Skeletal muscle satellite cell (primary cell): ENCODE data around the gene POLE.

ENCODE experiments used
- H3K27me3 ChIP-seq: 2 replicates; pipeline ENCODE4 v1.7.0; 2013; ENCODE audit warnings: low read length; ENCODE audit not compliant: control insufficient read depth, insufficient read depth
- H3K36me3 ChIP-seq: 2 replicates; pipeline ENCODE4 v1.7.0; 2013; ENCODE audit warnings: mild to moderate bottlenecking, control low read depth, low read length; ENCODE audit not compliant: insufficient read depth
- H3K4me1 ChIP-seq: 2 replicates; pipeline ENCODE4 v1.7.0; 2013; ENCODE audit warnings: low read length; ENCODE audit not compliant: control insufficient read depth, insufficient read depth
- H3K4me2 ChIP-seq: 2 replicates; pipeline ENCODE4 v1.7.0; 2013; ENCODE audit warnings: mild to moderate bottlenecking, low read length
- H3K4me3 ChIP-seq: 2 replicates; pipeline ENCODE4 v1.7.0; 2013; ENCODE audit warnings: low read length
- H3K9ac ChIP-seq: 2 replicates; pipeline ENCODE4 v1.7.0; 2013; ENCODE audit warnings: mild to moderate bottlenecking, low read depth, low read length, moderate library complexity
- H3K9me3 ChIP-seq: replicated peaks from 2 replicates; pipeline ENCODE4 v1.7.0; 2013; ENCODE audit warnings: mild to moderate bottlenecking, control low read depth, low read length

POLE gene

GRCh38 chr12:132727091-132727794, 40.1 kb upstream of the POLE start:
- Histone ChIP-seq H3K9me3 (no peaks in the 10 kb centered on the region), H3K27me3 (no peaks in the 10 kb centered on the region), H3K36me3 (peaks cover 84% of the 10 kb centered on the region), H3K4me2 (no peak overlapping the region), H3K9ac (no peak overlapping the region), H3K4me3 (no peak overlapping the region), H3K4me1 (peaks cover 25% of the 10 kb centered on the region)

GRCh38 chr12:132726386-132726785, 39.2 kb upstream of the POLE start:
- Histone ChIP-seq H3K27me3 (no peaks in the 10 kb centered on the region), H3K4me1 (peaks cover 25% of the 10 kb centered on the region), H3K9me3 (no peaks in the 10 kb centered on the region), H3K4me2 (no peak overlapping the region), H3K4me3 (no peak overlapping the region), H3K9ac (no peak overlapping the region), H3K36me3 (peaks cover 82% of the 10 kb centered on the region)

GRCh38 chr12:132724506-132725241, 37.5 kb upstream of the POLE start:
- H3K9ac ChIP-seq, result no peak overlapping the region
- H3K4me1 ChIP-seq, result peaks cover 25% of the 10 kb centered on the region
- no peaks in the 10 kb centered on the region for H3K9me3 ChIP-seq
- no peaks in the 10 kb centered on the region for H3K27me3 ChIP-seq
- H3K4me3 ChIP-seq, result no peak overlapping the region
- no peak overlapping the region for H3K4me2 ChIP-seq
- H3K36me3 ChIP-seq, result peaks cover 79% of the 10 kb centered on the region

- Histone ChIP-seq H3K4me1 (peaks cover 25% of the 10 kb centered on the region), H3K9ac (no peak overlapping the region), H3K9me3 (no peaks in the 10 kb centered on the region), H3K27me3 (no peaks in the 10 kb centered on the region), H3K4me3 (no peak overlapping the region), H3K4me2 (no peak overlapping the region), H3K36me3 (peaks cover 84% of the 10 kb centered on the region)
Measured at GRCh38 chr12:132723764-132724140, 36.6 kb upstream of the POLE start.

GRCh38 chr12:132723015-132723763, 36.0 kb upstream of the POLE start:
- H3K9me3 ChIP-seq, result no peaks in the 10 kb centered on the region
- no peaks in the 10 kb centered on the region for H3K27me3 ChIP-seq
- H3K4me3 ChIP-seq, result no peak overlapping the region
- H3K36me3 ChIP-seq, result peaks cover 82% of the 10 kb centered on the region
- H3K9ac ChIP-seq, result no peak overlapping the region
- no peak overlapping the region for H3K4me2 ChIP-seq
- peaks cover 25% of the 10 kb centered on the region for H3K4me1 ChIP-seq

- no peak overlapping the region for H3K9ac ChIP-seq
- no peak overlapping the region for H3K4me3 ChIP-seq
- H3K9me3 ChIP-seq, result no peaks in the 10 kb centered on the region
- no peak overlapping the region for H3K4me2 ChIP-seq
- H3K27me3 ChIP-seq, result no peaks in the 10 kb centered on the region
- H3K36me3 ChIP-seq, result peaks cover 75% of the 10 kb centered on the region
- peaks cover 25% of the 10 kb centered on the region for H3K4me1 ChIP-seq
Measured at GRCh38 chr12:132720606-132721345, 33.6 kb upstream of the POLE start.

GRCh38 chr12:132719954-132720324, 32.8 kb upstream of the POLE start:
- no peak overlapping the region for H3K4me2 ChIP-seq
- H3K36me3 ChIP-seq, result peaks cover 68% of the 10 kb centered on the region
- no peaks in the 10 kb centered on the region for H3K9me3 ChIP-seq
- H3K4me3 ChIP-seq, result no peak overlapping the region
- H3K9ac ChIP-seq, result no peak overlapping the region
- peaks cover 18% of the 10 kb centered on the region for H3K4me1 ChIP-seq
- H3K27me3 ChIP-seq, result no peaks in the 10 kb centered on the region

- no peak overlapping the region for H3K9ac ChIP-seq
- no peak overlapping the region for H3K4me2 ChIP-seq
- peaks cover 12% of the 10 kb centered on the region for H3K4me1 ChIP-seq
- H3K36me3 ChIP-seq, result peaks cover 68% of the 10 kb centered on the region
- no peaks in the 10 kb centered on the region for H3K27me3 ChIP-seq
- no peaks in the 10 kb centered on the region for H3K9me3 ChIP-seq
- no peak overlapping the region for H3K4me3 ChIP-seq
Measured at GRCh38 chr12:132719141-132719953, 32.2 kb upstream of the POLE start.

- H3K36me3 ChIP-seq, result peaks cover 62% of the 10 kb centered on the region
- H3K9me3 ChIP-seq, result no peaks in the 10 kb centered on the region
- H3K4me2 ChIP-seq, result no peak overlapping the region
- H3K27me3 ChIP-seq, result no peaks in the 10 kb centered on the region
- no peak overlapping the region for H3K9ac ChIP-seq
- H3K4me1 ChIP-seq, result peaks cover 7% of the 10 kb centered on the region
- H3K4me3 ChIP-seq, result no peak overlapping the region
Measured at GRCh38 chr12:132718644-132719043, 31.5 kb upstream of the POLE start.

GRCh38 chr12:132717531-132718387, 30.6 kb upstream of the POLE start:
- no peak overlapping the region for H3K4me2 ChIP-seq
- H3K4me3 ChIP-seq, result no peak overlapping the region
- peaks cover 55% of the 10 kb centered on the region for H3K36me3 ChIP-seq
- no peaks in the 10 kb centered on the region for H3K9me3 ChIP-seq
- H3K4me1 ChIP-seq, result no peaks in the 10 kb centered on the region
- no peak overlapping the region for H3K9ac ChIP-seq
- no peaks in the 10 kb centered on the region for H3K27me3 ChIP-seq
